ENCODE measurements around the gene MAN2A1.

DNA sequence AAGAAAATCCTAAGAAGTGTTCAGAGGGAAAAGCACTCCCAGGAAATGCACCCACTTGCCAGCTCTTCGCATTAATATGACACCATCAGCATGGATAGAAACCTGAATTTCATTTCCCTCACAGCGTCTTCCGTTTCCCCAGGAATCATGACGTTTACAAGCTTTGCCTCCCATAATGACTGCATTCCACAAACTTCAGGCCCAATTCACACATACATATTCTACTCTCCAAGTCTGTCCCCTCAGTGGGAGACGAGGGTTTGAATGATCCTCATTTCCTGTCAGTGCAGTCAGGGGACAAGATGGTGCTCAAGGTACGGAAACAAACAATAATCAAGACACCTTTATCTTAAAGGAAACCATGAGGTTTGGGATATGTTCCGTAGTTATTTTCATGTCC lies 44.9 kb upstream of the MAN2A1 start:
- TF ChIP-seq, protein P1, sequence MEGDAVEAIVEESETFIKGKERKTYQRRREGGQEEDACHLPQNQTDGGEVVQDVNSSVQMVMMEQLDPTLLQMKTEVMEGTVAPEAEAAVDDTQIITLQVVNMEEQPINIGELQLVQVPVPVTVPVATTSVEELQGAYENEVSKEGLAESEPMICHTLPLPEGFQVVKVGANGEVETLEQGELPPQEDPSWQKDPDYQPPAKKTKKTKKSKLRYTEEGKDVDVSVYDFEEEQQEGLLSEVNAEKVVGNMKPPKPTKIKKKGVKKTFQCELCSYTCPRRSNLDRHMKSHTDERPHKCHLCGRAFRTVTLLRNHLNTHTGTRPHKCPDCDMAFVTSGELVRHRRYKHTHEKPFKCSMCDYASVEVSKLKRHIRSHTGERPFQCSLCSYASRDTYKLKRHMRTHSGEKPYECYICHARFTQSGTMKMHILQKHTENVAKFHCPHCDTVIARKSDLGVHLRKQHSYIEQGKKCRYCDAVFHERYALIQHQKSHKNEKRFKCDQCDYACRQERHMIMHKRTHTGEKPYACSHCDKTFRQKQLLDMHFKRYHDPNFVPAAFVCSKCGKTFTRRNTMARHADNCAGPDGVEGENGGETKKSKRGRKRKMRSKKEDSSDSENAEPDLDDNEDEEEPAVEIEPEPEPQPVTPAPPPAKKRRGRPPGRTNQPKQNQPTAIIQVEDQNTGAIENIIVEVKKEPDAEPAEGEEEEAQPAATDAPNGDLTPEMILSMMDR (IDR thresholded peaks at IDR 0.05) = no peak
- TF ChIP-seq POLR2A (IDR thresholded peaks at IDR 0.05) = no peak
